IMR-90 (cell line): Measurements from ENCODE around the gene ACVR1B. TPM values are rescaled to one million over a fixed set of nuclear protein-coding genes. Genes with fewer than 3 reads are reported as not detected.

Experiments used
- ATAC-seq: fragments of 200-7000 bp; cut with Tn5 transposase; 2 replicates; pipeline ENCODE4 v1.9.1; 2020; ENCODE audit warnings: low read depth, mild to moderate bottlenecking, moderate library complexity
- BruUV-seq: library from RNA; stranded (reverse); fragments of 400-500 nt; replicated peaks from 2 replicates; lab custom pipeline; 2021; lab: Mats Ljungman, UMichigan
- CTCF ChIA-PET: fragments of 300-600 bp; formaldehyde crosslinking; extraction: SDS; loops from one replicate; lab custom pipeline; 2021; ENCODE audit warnings: antibody characterized with exemption; lab: Yijun Ruan, JAX
- POLR2A ChIA-PET: fragments of 300-600 bp; sonication (Branson Sonifier 250); formaldehyde crosslinking; loops from one replicate; lab custom pipeline; 2022; ENCODE audit warnings: antibody characterized with exemption; ENCODE audit not compliant: unreplicated experiment; lab: Charles Lee
- DNase-seq: peaks from one replicate; pipeline ENCODE4 v3.0.0; 2013
- H2AFZ ChIP-seq: replicated peaks from 2 replicates; pipeline ENCODE3; 2013; ENCODE audit warnings: low read length, mild to moderate bottlenecking; ENCODE audit not compliant: poor library complexity
- H2AK5ac ChIP-seq: 2 replicates; pipeline ENCODE4 v1.6.1; 2013; ENCODE audit warnings: low read depth, low read length, inconsistent platforms
- H2AK9ac ChIP-seq: replicated peaks from 2 replicates; pipeline ENCODE3; 2013; ENCODE audit warnings: mild to moderate bottlenecking, low read depth, low read length, moderate library complexity; ENCODE audit not compliant: poor library complexity
- H2BK120ac ChIP-seq: 2 replicates; pipeline ENCODE4 v1.6.1; 2013; ENCODE audit warnings: low read depth, low read length, inconsistent platforms
- H2BK15ac ChIP-seq: 3 replicates; pipeline ENCODE4 v1.6.1; 2013; ENCODE audit warnings: low read depth, low read length, inconsistent platforms
- H2BK20ac ChIP-seq: 2 replicates; pipeline ENCODE4 v1.6.1; 2013; ENCODE audit warnings: low read depth, mild to moderate bottlenecking, inconsistent platforms, low read length, moderate library complexity
- H2BK5ac ChIP-seq: 2 replicates; pipeline ENCODE4 v1.6.1; 2013; ENCODE audit warnings: mild to moderate bottlenecking, low read depth, low read length, inconsistent platforms; ENCODE audit not compliant: poor library complexity, severe bottlenecking
- H3K14ac ChIP-seq: replicated peaks from 2 replicates; pipeline ENCODE4 v1.6.1; 2013; ENCODE audit warnings: low read depth, low read length, inconsistent platforms
- H3K18ac ChIP-seq: 2 replicates; pipeline ENCODE4 v1.6.1; 2013; ENCODE audit warnings: low read depth, low read length, control low read depth
- H3K23ac ChIP-seq: 2 replicates; pipeline ENCODE4 v1.6.1; 2013; ENCODE audit warnings: low read depth, low read length, inconsistent platforms
- H3K27ac ChIP-seq: 2 replicates; pipeline ENCODE4 v1.5.1; 2013; ENCODE audit warnings: mild to moderate bottlenecking, control low read depth, low read length; ENCODE audit not compliant: insufficient read depth
- H3K27me3 ChIP-seq: 2 replicates; pipeline ENCODE4 v1.6.1; 2013; ENCODE audit warnings: low read length; ENCODE audit not compliant: control insufficient read depth, insufficient read depth
- H3K36me3 ChIP-seq: 2 replicates; pipeline ENCODE4 v1.6.1; 2013; ENCODE audit warnings: low read length, mixed read lengths; ENCODE audit not compliant: control insufficient read depth, insufficient read depth
- H3K4ac ChIP-seq: 2 replicates; pipeline ENCODE4 v1.6.1; 2013; ENCODE audit warnings: low read depth, low read length, inconsistent platforms
- H3K4me1 ChIP-seq: 2 replicates; pipeline ENCODE4 v1.6.1; 2013; ENCODE audit warnings: low read length, mixed read lengths; ENCODE audit not compliant: control insufficient read depth, insufficient read depth
- H3K4me2 ChIP-seq: 2 replicates; pipeline ENCODE4 v1.6.1; 2013; ENCODE audit warnings: low read depth, mild to moderate bottlenecking, control low read depth, low read length, moderate library complexity
- H3K4me3 ChIP-seq: 2 replicates; pipeline ENCODE4 v1.5.1; 2013; ENCODE audit warnings: low read depth, mild to moderate bottlenecking, control low read depth, low read length, moderate library complexity; ENCODE audit not compliant: insufficient read depth
- H3K56ac ChIP-seq: 2 replicates; pipeline ENCODE4 v1.6.1; 2013; ENCODE audit warnings: low read length, inconsistent platforms; ENCODE audit not compliant: insufficient read depth; ENCODE audit errors: extremely low read depth
- H3K79me1 ChIP-seq, 2 experiments: 2 replicates each; pipeline ENCODE4 v1.6.1; 2013; ENCODE audit warnings: low read length in 2 of 2, inconsistent platforms in 1 of 2, low read depth in 1 of 2
- H3K9ac ChIP-seq: 2 replicates; pipeline ENCODE4 v1.6.1; 2013; ENCODE audit warnings: low read depth, low read length, control low read depth
- H3K9me1 ChIP-seq: 2 replicates; pipeline ENCODE4 v1.6.1; 2013; ENCODE audit warnings: low read length, inconsistent platforms; ENCODE audit not compliant: insufficient read depth
- H3K9me3 ChIP-seq: 2 replicates; pipeline ENCODE4 v1.6.1; 2013; ENCODE audit warnings: low read length; ENCODE audit not compliant: control insufficient read depth, insufficient read depth
- H4K20me1 ChIP-seq: 2 replicates; pipeline ENCODE4 v1.6.1; 2013; ENCODE audit warnings: low read length, inconsistent platforms; ENCODE audit not compliant: insufficient read depth
- H4K5ac ChIP-seq: 2 replicates; pipeline ENCODE4 v1.6.1; 2013; ENCODE audit warnings: mild to moderate bottlenecking, low read depth, low read length, control low read depth
- H4K8ac ChIP-seq, 2 experiments: 2 replicates each; pipeline ENCODE4 v1.6.1; 2013; ENCODE audit warnings: low read depth in 2 of 2, low read length in 2 of 2, control low read depth in 1 of 2, inconsistent platforms in 1 of 2
- H4K91ac ChIP-seq: 2 replicates; pipeline ENCODE4 v1.6.1; 2013; ENCODE audit warnings: low read depth, low read length, inconsistent platforms; ENCODE audit not compliant: insufficient read depth
- CEBPB ChIP-seq: IDR thresholded peaks from 2 replicates; pipeline ENCODE4 v1.6.1; 2012; ENCODE audit warnings: low read depth, low read length, improper control_type of control experiment
- CHD1 ChIP-seq: IDR thresholded peaks from 2 replicates; pipeline ENCODE4 v1.6.1; 2012; ENCODE audit warnings: low read depth, low read length, improper control_type of control experiment
- NFE2L2 ChIP-seq: fragments of 150-350 bp; IDR thresholded peaks from 2 replicates; pipeline ENCODE4 v1.6.1; 2016; ENCODE audit warnings: low read depth, mild to moderate bottlenecking, low read length
- RCOR1 ChIP-seq: IDR thresholded peaks from 2 replicates; pipeline ENCODE4 v1.6.1; 2012; ENCODE audit warnings: mild to moderate bottlenecking, low read length, improper control_type of control experiment; ENCODE audit not compliant: insufficient replicate concordance
- RFX5 ChIP-seq: IDR thresholded peaks from 2 replicates; pipeline ENCODE4 v1.8.0; 2012; ENCODE audit warnings: low read depth, mild to moderate bottlenecking, low read length, moderate library complexity
- WGBS, 2 experiments: methylation state at CpG; one replicate each; pipeline versions ENCODE4 v1.1.5 to v1.1.7; 2013; ENCODE audit warnings: missing lambda C conversion rate in 2 of 2; ENCODE audit not compliant: insufficient read length in 1 of 2; ENCODE audit errors: extremely low coverage in 2 of 2; 5-methylcytosine and 5-hydroxymethylcytosine counted together
- dilution Hi-C: fragments of 300-500 bp; cut with HindIII; formaldehyde crosslinking; loops from one replicate; pipeline ENCODE4 v1.14.3; 2018; ENCODE audit warnings: low sequenced_read_pairs; ENCODE audit not compliant: unreplicated experiment
- in situ Hi-C: fragments of 300-500 bp; cut with MboI; formaldehyde crosslinking; loops from 3 replicates; pipeline ENCODE4 v1.14.3; 2019; ENCODE audit warnings: low sequenced_read_pairs, inconsistent platforms, mixed read lengths
- intact Hi-C: fragments of 100-400 bp; cut with micrococcal nuclease; formaldehyde crosslinking; loops from 2 replicates; pipeline ENCODE4 v1.10.0; 2022
- polyA plus RNA-seq, 3 experiments: library from polyadenylated mRNA; depleted of rRNA; stranded (reverse); fragments of >200 nt; gene quantifications; 2 replicates each; pipeline ENCODE4 v1.2.3, GENCODE V29; 2012; ENCODE audit warnings: low replicate concordance in 1 of 3
- total RNA-seq: library from RNA; depleted of rRNA; stranded (reverse); fragments of >200 nt; gene quantifications from 2 replicates; pipeline ENCODE4 v1.2.3, GENCODE V29; 2012

Gene ACVR1B
- total and polyA plus RNA-seq, 2 of the 4 experiments (the other 2 are of a cell fraction), result 5.7 to 13.6 TPM

DNA sequence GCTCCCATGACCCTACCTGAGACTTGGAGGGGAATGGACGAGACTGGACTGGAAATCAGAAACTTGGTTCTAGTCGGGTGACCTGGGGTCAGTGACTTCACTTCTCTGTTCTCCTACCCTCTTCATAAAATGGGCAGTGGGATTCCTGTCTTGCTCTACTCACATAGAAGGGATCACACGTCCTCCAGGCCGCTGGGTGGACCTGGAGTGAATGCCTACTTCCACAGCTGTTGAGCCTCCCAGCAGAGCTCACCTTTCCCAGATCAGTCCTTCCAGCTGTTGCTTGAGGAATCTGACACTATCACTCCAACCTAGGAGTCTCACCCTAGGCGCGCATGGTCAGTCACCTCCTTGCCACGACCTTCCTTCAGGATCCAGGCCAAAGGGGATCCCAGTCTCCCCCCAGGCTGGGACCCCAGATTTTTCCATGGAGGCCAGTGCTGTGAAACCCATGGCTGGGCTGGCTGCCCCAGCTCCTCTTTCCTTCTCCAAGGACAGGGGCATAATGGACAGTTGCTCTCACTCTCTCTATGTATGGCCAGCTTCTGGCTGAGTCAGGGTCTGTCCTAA lies 43.6 kb upstream of the ACVR1B start:
- Histone ChIP-seq H3K9me3 (no peaks in the 10 kb centered on the region), H4K8ac (peak overlapping the region; percentile 40 to 82), H2AK9ac (peak overlapping the region; percentile 68), H3K4me3 (peak overlapping the region; percentile 36), H2BK5ac (no peak overlapping the region), H3K4ac (peak overlapping the region; percentile 79), H2AK5ac (peak overlapping the region; percentile 93), H4K5ac (peak overlapping the region; percentile 8; the same call in 1 of the 2 replicates), H2BK20ac (peak overlapping the region; percentile 46), H3K9ac (peak overlapping the region; percentile 2), H3K79me1 (peaks cover 0 to 31% of the 10 kb centered on the region in 2 experiments; a peak in 3 of 4 replicates), H3K56ac (no peak overlapping the region; the same call in 1 of the 2 replicates), H4K91ac (peak overlapping the region; percentile 68), H2BK120ac (peak overlapping the region; percentile 56), H3K27ac (no peak overlapping the region; the same call in 1 of the 2 replicates), H3K36me3 (no peaks in the 10 kb centered on the region), H4K20me1 (no peaks in the 10 kb centered on the region), H3K4me2 (peak overlapping the region; percentile 43), H3K27me3 (no peaks in the 10 kb centered on the region), H2BK15ac (peak overlapping the region; percentile 93; the same call in 1 of the 3 replicates), H3K18ac (no peak overlapping the region; the same call in 1 of the 2 replicates), H3K14ac (peak overlapping the region; percentile 91), H3K9me1 (peaks cover 49% of the 10 kb centered on the region), H3K23ac (peak overlapping the region; percentile 87; the same call in 1 of the 2 replicates), H3K4me1 (peaks cover 47% of the 10 kb centered on the region), H2AFZ (peak overlapping the region; percentile 87)
- no TSS peak for BruUV-seq
- TF ChIP-seq CHD1, result no peak
- no peak for TF ChIP-seq RCOR1
- no peak for TF ChIP-seq CEBPB
- TF ChIP-seq RFX5, result no peak
- TF ChIP-seq NFE2L2, result no peak
- intact Hi-C loops (no loop called here), in situ Hi-C loops (no loop called here), dilution Hi-C loops (no loop called here)
- CTCF ChIA-PET, result interaction anchor here (1.4 to 2.4 kb wide), 2 partner anchors 12 to 15 kb away, joined by 4 to 8 read pairs; no protein-coding TSS in a partner anchor
- no peak for ATAC-seq
- WGBS, 2 experiments, result 60% methylated on average over 1 of the region's 7 CpGs; no CpG with 5 or more reads in 1 of the 2 experiments
- DNase-seq, result no peak
- POLR2A ChIA-PET, result no interaction called here
